ENCODE measurements around the gene ZNF790.

ZNF790 gene

DNA sequence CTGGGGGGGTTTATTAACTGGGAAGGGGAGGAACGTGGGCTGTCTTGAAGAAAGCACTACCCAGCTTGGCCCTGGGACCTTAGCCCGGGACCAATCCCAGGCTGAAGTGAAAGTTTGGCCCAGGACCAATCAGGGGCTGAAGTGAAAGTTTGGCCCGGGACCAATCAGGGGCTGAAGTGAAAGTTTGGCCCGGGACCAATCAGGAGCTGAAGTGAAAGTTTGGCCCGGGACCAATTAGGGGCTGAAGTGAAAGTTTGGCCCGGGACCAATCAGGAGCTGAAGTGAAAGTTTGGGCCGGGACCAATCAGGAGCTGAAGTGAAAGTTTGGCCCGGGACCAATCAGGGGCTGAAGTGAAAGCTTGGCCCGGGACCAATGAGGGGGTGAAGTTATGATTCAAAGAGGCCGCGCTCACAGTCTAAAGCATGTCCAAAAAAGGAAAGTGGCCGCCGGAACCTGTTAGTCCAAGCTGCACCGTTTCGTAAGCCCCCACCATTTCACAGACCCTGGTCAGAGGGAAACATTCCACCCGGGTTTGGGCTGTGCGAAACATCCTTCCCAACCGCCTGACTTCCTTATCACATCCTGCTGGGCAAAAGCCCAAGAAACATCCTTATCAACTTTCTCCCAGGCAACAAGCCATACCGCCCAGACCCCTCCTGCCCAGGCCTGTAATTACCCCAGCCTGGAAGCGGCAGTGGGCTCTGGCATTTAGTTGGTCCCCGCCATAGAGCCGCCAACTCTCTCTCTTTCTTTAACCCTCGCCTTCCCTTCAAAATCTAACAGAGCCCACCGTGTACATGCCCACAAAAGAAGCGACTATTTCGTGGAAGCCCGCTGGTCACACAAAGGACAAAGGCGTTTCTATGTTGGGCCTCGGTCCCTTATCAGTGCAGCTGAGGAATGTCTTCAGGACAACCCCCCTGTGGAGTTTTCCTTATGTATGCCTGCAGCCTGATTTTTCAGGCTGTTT, 66.6 kb downstream of the ZNF790 start:
- DNase-seq = peak; percentile 73

Measured in islet precursor cell (in vitro differentiated cells).